HepG2 (cell line): ENCODE results near the gene C6orf15. TPM values are rescaled to one million over a fixed set of nuclear protein-coding genes. Genes with fewer than 3 reads are reported as not detected.

Experiments used
- NFATC3 ChIP-seq: sonication (generic); formaldehyde crosslinking; IDR thresholded peaks from 2 replicates; pipeline ENCODE4 v1.5.1; 2020; ENCODE audit warnings: mild to moderate bottlenecking, missing genetic modification reagents
- POLR2G ChIP-seq: fragments of 200-400 bp; formaldehyde crosslinking; IDR thresholded peaks from 2 replicates; pipeline ENCODE4 v1.6.1; 2018; ENCODE audit warnings: mild to moderate bottlenecking, low read depth, low read length, moderate library complexity
- ZC3H13 ChIP-seq: sonication (generic); formaldehyde crosslinking; IDR thresholded peaks from 2 replicates; pipeline ENCODE4 v1.8.1; 2023; ENCODE audit warnings: mild to moderate bottlenecking, missing genetic modification reagents, moderate library complexity
- ZNF12 ChIP-seq: sonication (generic); formaldehyde crosslinking; IDR thresholded peaks from 2 replicates; pipeline ENCODE4 v1.5.0; 2020; ENCODE audit warnings: missing genetic modification reagents
- ZNF790 ChIP-seq: sonication (generic); formaldehyde crosslinking; IDR thresholded peaks from 2 replicates; pipeline ENCODE4 v1.8.0; 2022; ENCODE audit warnings: missing genetic modification reagents, mild to moderate bottlenecking, borderline replicate concordance
- polyA plus RNA-seq, 8 experiments: library from polyadenylated mRNA; depleted of rRNA in 3 of 8; stranded (reverse) in 7 of 8; unstranded in 1 of 8; fragments of >200 nt; fragmentation: Illumina TruSeq in 4 of 8; extraction: Trizol in 4 of 8; gene quantifications; 2 replicates each; pipeline versions ENCODE4 v1.2.1 to v1.2.3, GENCODE V29; 2011 to 2016; ENCODE audit warnings: low read depth in 4 of 8, missing spikeins in 1 of 8, mixed read lengths in 1 of 8; ENCODE audit not compliant: insufficient read depth in 1 of 8
- total RNA-seq, 5 experiments: library from RNA; depleted of rRNA; stranded (reverse); fragments of >200 nt; fragmentation: Illumina TruSeq; extraction: Trizol; gene quantifications; 2 replicates each; pipeline ENCODE4 v1.2.3, GENCODE V29; 2016; ENCODE audit warnings: low read depth in 1 of 5
- TF ChIP-seq, protein P1 (sequence below): sonication (generic); formaldehyde crosslinking; IDR thresholded peaks from 2 replicates; pipeline ENCODE4 v1.9.0; 2021; ENCODE audit warnings: missing genetic modification reagents, mild to moderate bottlenecking, borderline replicate concordance
- TF ChIP-seq, protein P2 (sequence below): sonication (generic); formaldehyde crosslinking; IDR thresholded peaks from 2 replicates; pipeline ENCODE4 v1.5.1; 2020; ENCODE audit warnings: mild to moderate bottlenecking, missing genetic modification reagents, moderate library complexity
- TF ChIP-seq, protein P3 (sequence below): IDR thresholded peaks from 2 replicates; pipeline ENCODE4 v1.6.1; 2016; ENCODE audit warnings: low read depth
- TF ChIP-seq, protein P4 (sequence below): sonication (generic); formaldehyde crosslinking; IDR thresholded peaks from 2 replicates; pipeline ENCODE4 v1.4.0; 2020; ENCODE audit warnings: missing genetic modification reagents
- TF ChIP-seq, protein P5 (sequence below): sonication (generic); formaldehyde crosslinking; conservative IDR thresholded peaks from 2 replicates; pipeline ENCODE4 v1.8.0; 2022; ENCODE audit warnings: low read depth, missing genetic modification reagents
- TF ChIP-seq, protein P6 (sequence below): sonication (generic); formaldehyde crosslinking; IDR thresholded peaks from 2 replicates; pipeline ENCODE4 v1.4.0; 2020; ENCODE audit warnings: mild to moderate bottlenecking, missing genetic modification reagents, borderline replicate concordance

C6orf15 gene
- total and polyA plus RNA-seq, 2 of the 13 experiments (the other 11 are each of a cell fraction or from before 2014, with no cell fraction given), result not detected

DNA sequence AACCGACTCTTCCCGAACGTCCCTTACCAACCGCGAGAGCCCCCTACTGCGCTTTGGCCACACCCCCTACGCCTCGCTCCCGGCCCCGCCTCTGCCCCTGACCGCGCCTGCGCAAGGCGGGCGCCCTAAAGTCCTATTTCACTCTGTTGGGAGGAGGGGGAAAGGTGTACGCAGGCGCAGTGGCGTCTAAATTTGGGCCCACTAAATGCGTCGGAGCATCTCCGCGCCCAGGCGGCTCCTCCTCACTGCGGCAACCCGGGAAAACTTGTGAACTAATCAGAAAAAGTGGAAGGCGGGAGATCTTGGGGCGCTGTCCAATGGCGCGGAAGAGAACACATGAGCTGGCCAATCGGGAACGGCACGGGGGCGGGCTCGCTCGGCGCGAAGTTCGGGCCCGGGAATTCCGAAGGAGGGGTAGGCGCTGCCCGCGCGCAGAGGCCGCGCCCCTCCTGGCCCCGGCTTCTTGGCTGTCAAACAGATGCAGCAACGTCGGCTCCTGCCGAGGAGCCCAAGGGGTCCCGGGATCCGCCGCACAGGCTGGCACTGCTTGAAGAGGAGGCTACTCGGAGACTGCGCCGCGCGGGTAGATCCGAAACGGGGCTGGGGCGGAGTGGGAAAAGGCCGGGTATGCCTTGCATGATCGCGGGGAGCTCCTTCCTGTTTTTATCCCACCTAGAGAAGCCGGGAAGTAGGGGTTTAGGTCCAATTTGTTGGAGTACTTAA lies 45.9 kb upstream of the C6orf15 start, which contains the start of gene TCF19 (continued):
- TF ChIP-seq NFATC3 (CRISPR knock-in tag), result no peak; the same call in 1 of the 2 replicates
- TF ChIP-seq, protein P1, sequence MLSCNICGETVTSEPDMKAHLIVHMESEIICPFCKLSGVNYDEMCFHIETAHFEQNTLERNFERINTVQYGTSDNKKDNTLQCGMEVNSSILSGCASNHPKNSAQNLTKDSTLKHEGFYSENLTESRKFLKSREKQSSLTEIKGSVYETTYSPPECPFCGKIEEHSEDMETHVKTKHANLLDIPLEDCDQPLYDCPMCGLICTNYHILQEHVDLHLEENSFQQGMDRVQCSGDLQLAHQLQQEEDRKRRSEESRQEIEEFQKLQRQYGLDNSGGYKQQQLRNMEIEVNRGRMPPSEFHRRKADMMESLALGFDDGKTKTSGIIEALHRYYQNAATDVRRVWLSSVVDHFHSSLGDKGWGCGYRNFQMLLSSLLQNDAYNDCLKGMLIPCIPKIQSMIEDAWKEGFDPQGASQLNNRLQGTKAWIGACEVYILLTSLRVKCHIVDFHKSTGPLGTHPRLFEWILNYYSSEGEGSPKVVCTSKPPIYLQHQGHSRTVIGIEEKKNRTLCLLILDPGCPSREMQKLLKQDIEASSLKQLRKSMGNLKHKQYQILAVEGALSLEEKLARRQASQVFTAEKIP, result no peak
- no peak for TF ChIP-seq ZNF790
- TF ChIP-seq, protein P2, sequence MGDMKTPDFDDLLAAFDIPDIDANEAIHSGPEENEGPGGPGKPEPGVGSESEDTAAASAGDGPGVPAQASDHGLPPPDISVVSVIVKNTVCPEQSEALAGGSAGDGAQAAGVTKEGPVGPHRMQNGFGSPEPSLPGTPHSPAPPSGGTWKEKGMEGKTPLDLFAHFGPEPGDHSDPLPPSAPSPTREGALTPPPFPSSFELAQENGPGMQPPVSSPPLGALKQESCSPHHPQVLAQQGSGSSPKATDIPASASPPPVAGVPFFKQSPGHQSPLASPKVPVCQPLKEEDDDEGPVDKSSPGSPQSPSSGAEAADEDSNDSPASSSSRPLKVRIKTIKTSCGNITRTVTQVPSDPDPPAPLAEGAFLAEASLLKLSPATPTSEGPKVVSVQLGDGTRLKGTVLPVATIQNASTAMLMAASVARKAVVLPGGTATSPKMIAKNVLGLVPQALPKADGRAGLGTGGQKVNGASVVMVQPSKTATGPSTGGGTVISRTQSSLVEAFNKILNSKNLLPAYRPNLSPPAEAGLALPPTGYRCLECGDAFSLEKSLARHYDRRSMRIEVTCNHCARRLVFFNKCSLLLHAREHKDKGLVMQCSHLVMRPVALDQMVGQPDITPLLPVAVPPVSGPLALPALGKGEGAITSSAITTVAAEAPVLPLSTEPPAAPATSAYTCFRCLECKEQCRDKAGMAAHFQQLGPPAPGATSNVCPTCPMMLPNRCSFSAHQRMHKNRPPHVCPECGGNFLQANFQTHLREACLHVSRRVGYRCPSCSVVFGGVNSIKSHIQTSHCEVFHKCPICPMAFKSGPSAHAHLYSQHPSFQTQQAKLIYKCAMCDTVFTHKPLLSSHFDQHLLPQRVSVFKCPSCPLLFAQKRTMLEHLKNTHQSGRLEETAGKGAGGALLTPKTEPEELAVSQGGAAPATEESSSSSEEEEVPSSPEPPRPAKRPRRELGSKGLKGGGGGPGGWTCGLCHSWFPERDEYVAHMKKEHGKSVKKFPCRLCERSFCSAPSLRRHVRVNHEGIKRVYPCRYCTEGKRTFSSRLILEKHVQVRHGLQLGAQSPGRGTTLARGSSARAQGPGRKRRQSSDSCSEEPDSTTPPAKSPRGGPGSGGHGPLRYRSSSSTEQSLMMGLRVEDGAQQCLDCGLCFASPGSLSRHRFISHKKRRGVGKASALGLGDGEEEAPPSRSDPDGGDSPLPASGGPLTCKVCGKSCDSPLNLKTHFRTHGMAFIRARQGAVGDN (CRISPR knock-in tag), result peak; percentile 86
- TF ChIP-seq, protein P3, sequence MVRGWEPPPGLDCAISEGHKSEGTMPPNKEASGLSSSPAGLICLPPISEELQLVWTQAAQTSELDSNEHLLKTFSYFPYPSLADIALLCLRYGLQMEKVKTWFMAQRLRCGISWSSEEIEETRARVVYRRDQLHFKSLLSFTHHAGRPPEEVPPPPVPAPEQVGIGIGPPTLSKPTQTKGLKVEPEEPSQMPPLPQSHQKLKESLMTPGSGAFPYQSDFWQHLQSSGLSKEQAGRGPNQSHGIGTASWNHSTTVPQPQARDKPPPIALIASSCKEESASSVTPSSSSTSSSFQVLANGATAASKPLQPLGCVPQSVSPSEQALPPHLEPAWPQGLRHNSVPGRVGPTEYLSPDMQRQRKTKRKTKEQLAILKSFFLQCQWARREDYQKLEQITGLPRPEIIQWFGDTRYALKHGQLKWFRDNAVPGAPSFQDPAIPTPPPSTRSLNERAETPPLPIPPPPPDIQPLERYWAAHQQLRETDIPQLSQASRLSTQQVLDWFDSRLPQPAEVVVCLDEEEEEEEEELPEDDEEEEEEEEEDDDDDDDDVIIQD, result peak; percentile 80
- TF ChIP-seq, protein P4, sequence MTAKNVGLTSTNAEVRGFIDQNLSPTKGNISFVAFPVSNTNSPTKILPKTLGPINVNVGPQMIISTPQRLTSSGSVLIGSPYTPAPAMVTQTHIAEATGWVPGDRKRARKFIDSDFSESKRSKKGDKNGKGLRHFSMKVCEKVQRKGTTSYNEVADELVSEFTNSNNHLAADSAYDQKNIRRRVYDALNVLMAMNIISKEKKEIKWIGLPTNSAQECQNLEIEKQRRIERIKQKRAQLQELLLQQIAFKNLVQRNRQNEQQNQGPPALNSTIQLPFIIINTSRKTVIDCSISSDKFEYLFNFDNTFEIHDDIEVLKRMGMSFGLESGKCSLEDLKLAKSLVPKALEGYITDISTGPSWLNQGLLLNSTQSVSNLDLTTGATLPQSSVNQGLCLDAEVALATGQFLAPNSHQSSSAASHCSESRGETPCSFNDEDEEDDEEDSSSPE, result peak; percentile 99
- TF ChIP-seq, protein P5, sequence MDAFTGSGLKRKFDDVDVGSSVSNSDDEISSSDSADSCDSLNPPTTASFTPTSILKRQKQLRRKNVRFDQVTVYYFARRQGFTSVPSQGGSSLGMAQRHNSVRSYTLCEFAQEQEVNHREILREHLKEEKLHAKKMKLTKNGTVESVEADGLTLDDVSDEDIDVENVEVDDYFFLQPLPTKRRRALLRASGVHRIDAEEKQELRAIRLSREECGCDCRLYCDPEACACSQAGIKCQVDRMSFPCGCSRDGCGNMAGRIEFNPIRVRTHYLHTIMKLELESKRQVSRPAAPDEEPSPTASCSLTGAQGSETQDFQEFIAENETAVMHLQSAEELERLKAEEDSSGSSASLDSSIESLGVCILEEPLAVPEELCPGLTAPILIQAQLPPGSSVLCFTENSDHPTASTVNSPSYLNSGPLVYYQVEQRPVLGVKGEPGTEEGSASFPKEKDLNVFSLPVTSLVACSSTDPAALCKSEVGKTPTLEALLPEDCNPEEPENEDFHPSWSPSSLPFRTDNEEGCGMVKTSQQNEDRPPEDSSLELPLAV, result no peak
- peak; percentile 87 for TF ChIP-seq ZC3H13 (CRISPR knock-in tag)
- TF ChIP-seq POLR2G, result peak; percentile 63; the same call in 1 of the 2 replicates
- TF ChIP-seq, protein P6, sequence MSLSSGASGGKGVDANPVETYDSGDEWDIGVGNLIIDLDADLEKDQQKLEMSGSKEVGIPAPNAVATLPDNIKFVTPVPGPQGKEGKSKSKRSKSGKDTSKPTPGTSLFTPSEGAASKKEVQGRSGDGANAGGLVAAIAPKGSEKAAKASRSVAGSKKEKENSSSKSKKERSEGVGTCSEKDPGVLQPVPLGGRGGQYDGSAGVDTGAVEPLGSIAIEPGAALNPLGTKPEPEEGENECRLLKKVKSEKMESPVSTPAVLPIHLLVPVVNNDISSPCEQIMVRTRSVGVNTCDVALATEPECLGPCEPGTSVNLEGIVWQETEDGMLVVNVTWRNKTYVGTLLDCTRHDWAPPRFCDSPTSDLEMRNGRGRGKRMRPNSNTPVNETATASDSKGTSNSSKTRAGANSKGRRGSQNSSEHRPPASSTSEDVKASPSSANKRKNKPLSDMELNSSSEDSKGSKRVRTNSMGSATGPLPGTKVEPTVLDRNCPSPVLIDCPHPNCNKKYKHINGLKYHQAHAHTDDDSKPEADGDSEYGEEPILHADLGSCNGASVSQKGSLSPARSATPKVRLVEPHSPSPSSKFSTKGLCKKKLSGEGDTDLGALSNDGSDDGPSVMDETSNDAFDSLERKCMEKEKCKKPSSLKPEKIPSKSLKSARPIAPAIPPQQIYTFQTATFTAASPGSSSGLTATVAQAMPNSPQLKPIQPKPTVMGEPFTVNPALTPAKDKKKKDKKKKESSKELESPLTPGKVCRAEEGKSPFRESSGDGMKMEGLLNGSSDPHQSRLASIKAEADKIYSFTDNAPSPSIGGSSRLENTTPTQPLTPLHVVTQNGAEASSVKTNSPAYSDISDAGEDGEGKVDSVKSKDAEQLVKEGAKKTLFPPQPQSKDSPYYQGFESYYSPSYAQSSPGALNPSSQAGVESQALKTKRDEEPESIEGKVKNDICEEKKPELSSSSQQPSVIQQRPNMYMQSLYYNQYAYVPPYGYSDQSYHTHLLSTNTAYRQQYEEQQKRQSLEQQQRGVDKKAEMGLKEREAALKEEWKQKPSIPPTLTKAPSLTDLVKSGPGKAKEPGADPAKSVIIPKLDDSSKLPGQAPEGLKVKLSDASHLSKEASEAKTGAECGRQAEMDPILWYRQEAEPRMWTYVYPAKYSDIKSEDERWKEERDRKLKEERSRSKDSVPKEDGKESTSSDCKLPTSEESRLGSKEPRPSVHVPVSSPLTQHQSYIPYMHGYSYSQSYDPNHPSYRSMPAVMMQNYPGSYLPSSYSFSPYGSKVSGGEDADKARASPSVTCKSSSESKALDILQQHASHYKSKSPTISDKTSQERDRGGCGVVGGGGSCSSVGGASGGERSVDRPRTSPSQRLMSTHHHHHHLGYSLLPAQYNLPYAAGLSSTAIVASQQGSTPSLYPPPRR (CRISPR knock-in tag), result peak; percentile 35; the same call in 1 of the 2 replicates
- no peak for TF ChIP-seq ZNF12 (CRISPR knock-in tag)
